Brain microvascular endothelial cell (primary cell): ENCODE data around the gene EAPP.

Source experiments
- DNase-seq: peaks from one replicate; pipeline ENCODE4 v3.0.0-alpha.2; 2020
- H3K27ac ChIP-seq: fragments of 250-450 bp; sonication (Bioruptor Pico); 2 replicates; pipeline ENCODE4 v1.5.1; 2020; ENCODE audit warnings: mild to moderate bottlenecking, moderate library complexity
- H3K27me3 ChIP-seq: fragments of 250-450 bp; sonication (Bioruptor Pico); replicated peaks from 2 replicates; pipeline ENCODE4 v1.5.1; 2020; ENCODE audit warnings: mild to moderate bottlenecking
- H3K36me3 ChIP-seq: fragments of 250-450 bp; sonication (Bioruptor Pico); replicated peaks from 2 replicates; pipeline ENCODE4 v1.5.1; 2020; ENCODE audit warnings: mild to moderate bottlenecking
- H3K4me3 ChIP-seq: 2 replicates; pipeline ENCODE4 v1.5.1; 2011; ENCODE audit warnings: low read depth, mild to moderate bottlenecking, control low read depth, low read length, moderate library complexity
- CTCF ChIP-seq: IDR thresholded peaks from 2 replicates; pipeline ENCODE4 v1.5.1; 2011; ENCODE audit warnings: low read depth, mild to moderate bottlenecking, moderate library complexity, low read length, control low read depth, inconsistent platforms; ENCODE audit errors: missing control alignments
- in situ Hi-C: cut with HindIII; loops from 2 replicates; pipeline ENCODE4 v1.10.0; 2017; ENCODE audit warnings: low sequenced_read_pairs, low pct_ligation_motif_present

EAPP gene

GRCh38 chr14:34539407-34540180 is at the start of gene EAPP:
Gene EAPP, minus strand, starts transcription at chr14:34539701. Its CDS starts 73 bp downstream, at chr14:34539628.
- Histone ChIP-seq H3K27me3 (no peaks in the 10 kb centered on the region), H3K4me3 (peak within 1 kb of the TSS; percentile 98), H3K36me3 (peaks cover 4% of the 10 kb centered on the region), H3K27ac (peak within 1 kb of the TSS; percentile 90)
- no peak for TF ChIP-seq CTCF
- in situ Hi-C loops, result no loop called here
- DNase-seq, result peak; percentile 96

- peaks cover 64% of the 10 kb centered on the region for H3K36me3 ChIP-seq
- in situ Hi-C loops, result no loop called here
- no peak for TF ChIP-seq CTCF
- no peak overlapping the region for H3K4me3 ChIP-seq
- no peak overlapping the region for H3K27ac ChIP-seq
- no peaks in the 10 kb centered on the region for H3K27me3 ChIP-seq
- DNase-seq, result no peak
Measured at GRCh38 chr14:34583525-34583924, 44.0 kb upstream of the EAPP start.

- Histone ChIP-seq H3K36me3 (peaks cover 68% of the 10 kb centered on the region), H3K4me3 (no peak overlapping the region), H3K27me3 (no peaks in the 10 kb centered on the region), H3K27ac (no peak overlapping the region)
- TF ChIP-seq CTCF, result no peak
- in situ Hi-C loops, result no loop called here
- no peak for DNase-seq
Measured at GRCh38 chr14:34582117-34582680, 42.7 kb upstream of the EAPP start.

GRCh38 chr14:34580381-34580780 is 40.9 kb upstream of the EAPP start:
- Histone ChIP-seq H3K27ac (no peak overlapping the region), H3K4me3 (no peak overlapping the region), H3K27me3 (no peaks in the 10 kb centered on the region), H3K36me3 (peaks cover 61% of the 10 kb centered on the region)
- TF ChIP-seq CTCF, result no peak
- DNase-seq, result no peak
- in situ Hi-C loops, result no loop called here

- Histone ChIP-seq H3K27me3 (no peaks in the 10 kb centered on the region), H3K4me3 (no peak overlapping the region), H3K27ac (no peak overlapping the region), H3K36me3 (peaks cover 67% of the 10 kb centered on the region)
- no peak for DNase-seq
- no peak for TF ChIP-seq CTCF
- in situ Hi-C loops, result no loop called here
Measured at GRCh38 chr14:34571771-34572170, 32.3 kb upstream of the EAPP start.
